ENCODE results near the gene PRUNE1. TPM values are rescaled to one million over a fixed set of nuclear protein-coding genes. Genes with fewer than 3 reads are reported as not detected.

The PRUNE1 gene
- total and polyA plus RNA-seq, 2 donors: 16.2 to 16.7 TPM

Other genes starting within 250 kb of the PRUNE1 start
- 104 TPM for gene CTSS, start 242.7 kb upstream of the PRUNE1 start, total RNA-seq
- gene CTSS, start 242.7 kb upstream of the PRUNE1 start, polyA plus RNA-seq: 84.8 TPM
- 8.4 TPM for gene CTSK, start 200.2 kb upstream of the PRUNE1 start, total RNA-seq
- gene CTSK, start 200.2 kb upstream of the PRUNE1 start, polyA plus RNA-seq: 27.5 TPM
- gene ARNT, start 131.8 kb upstream of the PRUNE1 start, total RNA-seq: 18.2 TPM
- gene ARNT, start 131.8 kb upstream of the PRUNE1 start, polyA plus RNA-seq: 17.2 TPM
- gene CTXND2, start 121.3 kb upstream of the PRUNE1 start, total RNA-seq: 0.05 TPM
- gene CTXND2, start 121.3 kb upstream of the PRUNE1 start, polyA plus RNA-seq: 0.09 TPM
- 35.5 TPM for gene SETDB1, start 82.1 kb upstream of the PRUNE1 start, total RNA-seq
- 25.9 TPM for gene SETDB1, start 82.1 kb upstream of the PRUNE1 start, polyA plus RNA-seq
- 55.6 TPM for gene CERS2, start 33.6 kb upstream of the PRUNE1 start, total RNA-seq
- gene CERS2, start 33.6 kb upstream of the PRUNE1 start, polyA plus RNA-seq: 76.3 TPM
- gene ANXA9, start 26.2 kb upstream of the PRUNE1 start, total RNA-seq: 0.14 TPM
- gene ANXA9, start 26.2 kb upstream of the PRUNE1 start, polyA plus RNA-seq: 2.1 TPM
- gene MINDY1, start 1.5 kb upstream of the PRUNE1 start, total RNA-seq: 3.5 TPM
- gene MINDY1, start 1.5 kb upstream of the PRUNE1 start, polyA plus RNA-seq: 4.8 TPM
- 0.52 TPM for gene BNIPL, start 28.1 kb downstream of the PRUNE1 start, total RNA-seq
- gene BNIPL, start 28.1 kb downstream of the PRUNE1 start, polyA plus RNA-seq: 6.2 TPM
- 0.80 TPM for gene C1orf56, start 39.3 kb downstream of the PRUNE1 start, total RNA-seq
- 2.1 TPM for gene C1orf56, start 39.3 kb downstream of the PRUNE1 start, polyA plus RNA-seq
- 92.0 TPM for gene CDC42SE1, start 51.2 kb downstream of the PRUNE1 start, total RNA-seq
- gene CDC42SE1, start 51.2 kb downstream of the PRUNE1 start, polyA plus RNA-seq: 95.9 TPM
- 10.8 TPM for gene MLLT11, start 51.9 kb downstream of the PRUNE1 start, total RNA-seq
- gene MLLT11, start 51.9 kb downstream of the PRUNE1 start, polyA plus RNA-seq: 6.6 TPM
- gene GABPB2, start 62.3 kb downstream of the PRUNE1 start, total RNA-seq: 18.9 TPM
- 8.5 TPM for gene GABPB2, start 62.3 kb downstream of the PRUNE1 start, polyA plus RNA-seq
- gene SEMA6C, start 138.2 kb downstream of the PRUNE1 start, total RNA-seq: 1.5 TPM
- 24.3 TPM for gene SEMA6C, start 138.2 kb downstream of the PRUNE1 start, polyA plus RNA-seq
- 30.0 TPM for gene TNFAIP8L2, start 148.2 kb downstream of the PRUNE1 start, total RNA-seq
- gene TNFAIP8L2, start 148.2 kb downstream of the PRUNE1 start, polyA plus RNA-seq: 32.8 TPM
- gene LYSMD1, start 157.5 kb downstream of the PRUNE1 start, total RNA-seq: 11.9 TPM
- gene LYSMD1, start 157.5 kb downstream of the PRUNE1 start, polyA plus RNA-seq: 7.7 TPM
- gene SCNM1, start 157.7 kb downstream of the PRUNE1 start, total RNA-seq: 63.8 TPM
- 75.2 TPM for gene SCNM1, start 157.7 kb downstream of the PRUNE1 start, polyA plus RNA-seq
- gene TMOD4, start 167.5 kb downstream of the PRUNE1 start, total RNA-seq: 0.38 TPM
- gene TMOD4, start 167.5 kb downstream of the PRUNE1 start, polyA plus RNA-seq: 1.0 TPM
- 47.2 TPM for gene VPS72, start 181.7 kb downstream of the PRUNE1 start, total RNA-seq
- 40.2 TPM for gene VPS72, start 181.7 kb downstream of the PRUNE1 start, polyA plus RNA-seq
- gene PIP5K1A, start 190.1 kb downstream of the PRUNE1 start, total RNA-seq: 30.7 TPM
- gene PIP5K1A, start 190.1 kb downstream of the PRUNE1 start, polyA plus RNA-seq: 29.8 TPM
- gene PSMD4, start 246.3 kb downstream of the PRUNE1 start, total RNA-seq: 272 TPM
- 157 TPM for gene PSMD4, start 246.3 kb downstream of the PRUNE1 start, polyA plus RNA-seq

Data from thymus (tissue), 2 donors.